Measurements from ENCODE around the gene ZHX3. TPM values are rescaled to one million over a fixed set of nuclear protein-coding genes. Genes with fewer than 3 reads are reported as not detected.

ZHX3 gene
- total and polyA plus RNA-seq, 3 experiments from 2014 or later = 12.1 to 15.3 (median 12.7) TPM

- H3K4me3 Mint-ChIP-seq = no peak overlapping the region
- no peaks in the 10 kb centered on the region for H3K9me3 Mint-ChIP-seq
- DNase-seq = no peak
- Histone ChIP-seq H3K27me3 (ENCODE audit: insufficient read depth, low read length, poor library complexity, severe bottlenecking) (no peaks in the 10 kb centered on the region), H3K4me1 (ENCODE audit: insufficient read depth, low read length) (peaks cover 7% of the 10 kb centered on the region), H3K4me3 (ENCODE audit: low read length) (no peak overlapping the region), H3K36me3 (ENCODE audit: insufficient read depth, low read length) (no peaks in the 10 kb centered on the region), H3K27ac (ENCODE audit: low read depth, low read length) (no peak overlapping the region), H3K9me3 (ENCODE audit: low read length) (no peaks in the 10 kb centered on the region)
- POLR2A ChIA-PET = interaction anchor here (0.9 to 1.6 kb wide), 4 partner anchors 95 to 265 kb away, joined by 3 to 5 read pairs (median 3); no protein-coding TSS in a partner anchor
- no peaks in the 10 kb centered on the region for H3K27me3 Mint-ChIP-seq
- peak overlapping the region in 2 of 8 donors; percentile 5 to 29 for H3K27ac Mint-ChIP-seq
- H3K4me1 Mint-ChIP-seq = peaks cover 16 to 22% (median 18%) of the 10 kb centered on the region in 3 donors
- peaks cover 0 to 2% (median 0%) of the 10 kb centered on the region in 3 donors for H3K36me3 Mint-ChIP-seq
- CTCF ChIA-PET = interaction anchor here (1.0 to 5.6 kb wide), 19 partner anchors 9 to 270 kb away, joined by 3 to 89 read pairs (median 4); partner anchors contain the start of gene PLCG1
Observed at GRCh38 chr20:41232973-41233926, 84.3 kb downstream of the ZHX3 start.

GRCh38 chr20:41231136-41231535 is 86.4 kb downstream of the ZHX3 start:
- DNase-seq = no peak
- Mint-ChIP-seq H3K9me3 (no peaks in the 10 kb centered on the region), H3K4me1 (peaks cover 16 to 22% (median 18%) of the 10 kb centered on the region in 3 donors), H3K4me3 (no peak overlapping the region), H3K27ac (peak overlapping the region in 2 of 8 donors; percentile 17 to 43), H3K27me3 (no peaks in the 10 kb centered on the region), H3K36me3 (no peaks in the 10 kb centered on the region)
- Histone ChIP-seq H3K4me1 (ENCODE audit: insufficient read depth, low read length) (peaks cover 7% of the 10 kb centered on the region), H3K4me3 (ENCODE audit: low read length) (no peak overlapping the region), H3K27ac (ENCODE audit: low read depth, low read length) (no peak overlapping the region), H3K36me3 (ENCODE audit: insufficient read depth, low read length) (no peaks in the 10 kb centered on the region), H3K27me3 (ENCODE audit: insufficient read depth, low read length, poor library complexity, severe bottlenecking) (no peaks in the 10 kb centered on the region), H3K9me3 (ENCODE audit: low read length) (no peaks in the 10 kb centered on the region)
- CTCF ChIA-PET = interaction anchor here (1.3 to 5.6 kb wide), 7 partner anchors 9 to 263 kb away, joined by 3 to 89 read pairs (median 7); partner anchors contain the start of gene PLCG1
- POLR2A ChIA-PET = interaction anchor here (0.8 kb wide), 1 partner anchor 96 kb away, joined by 3 read pairs; no protein-coding TSS in a partner anchor

DNA sequence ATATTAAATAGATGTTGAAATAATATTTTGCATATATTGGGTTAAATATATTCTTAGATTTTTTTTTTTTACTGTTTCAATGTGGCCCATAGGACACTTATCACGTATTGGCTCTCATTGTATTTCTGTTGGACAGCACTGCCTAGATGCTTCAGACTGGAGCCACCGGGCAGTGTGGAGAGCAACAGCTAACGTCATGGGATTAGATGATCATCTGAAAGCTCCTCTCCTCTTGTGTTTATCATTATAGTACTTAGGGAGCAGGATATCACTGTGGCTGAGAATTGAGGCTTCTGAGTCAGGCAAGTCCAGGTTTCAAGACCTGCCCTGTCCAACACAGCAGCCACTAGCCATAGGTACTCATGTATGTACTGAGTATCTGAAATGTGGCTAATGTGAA is 87.4 kb downstream of the ZHX3 start:
- no peak for DNase-seq
- no peak overlapping the region for H3K27ac Mint-ChIP-seq

DNA sequence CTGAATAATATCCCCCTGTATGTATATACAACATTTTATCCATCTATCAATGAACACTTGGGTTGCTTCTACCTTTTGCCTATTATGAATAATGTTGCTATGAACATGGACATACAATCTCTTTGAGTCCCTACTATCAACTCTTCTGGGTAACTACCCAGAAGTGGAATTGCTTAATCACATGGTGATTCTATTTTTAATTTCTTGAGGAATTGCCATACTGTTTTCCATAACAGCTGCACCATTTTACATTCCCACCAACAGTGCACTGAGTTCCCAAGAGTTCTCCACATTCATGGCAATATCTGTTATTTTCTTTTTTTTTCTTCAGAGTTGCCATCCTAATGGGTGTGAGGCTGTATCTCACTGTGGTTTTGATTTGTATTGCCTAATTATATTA is 88.3 kb downstream of the ZHX3 start:
- Mint-ChIP-seq H3K27ac (no peak overlapping the region), H3K4me3 (no peak overlapping the region), H3K36me3 (no peaks in the 10 kb centered on the region), H3K9me3 (no peaks in the 10 kb centered on the region), H3K27me3 (no peaks in the 10 kb centered on the region), H3K4me1 (peaks cover 16 to 22% (median 18%) of the 10 kb centered on the region in 3 donors)
- Histone ChIP-seq H3K4me1 (ENCODE audit: insufficient read depth, low read length) (peaks cover 7% of the 10 kb centered on the region), H3K27me3 (ENCODE audit: insufficient read depth, low read length, poor library complexity, severe bottlenecking) (no peaks in the 10 kb centered on the region), H3K9me3 (ENCODE audit: low read length) (no peaks in the 10 kb centered on the region), H3K4me3 (ENCODE audit: low read length) (no peak overlapping the region), H3K27ac (ENCODE audit: low read depth, low read length) (no peak overlapping the region), H3K36me3 (ENCODE audit: insufficient read depth, low read length) (no peaks in the 10 kb centered on the region)
- DNase-seq = no peak
- POLR2A ChIA-PET = no interaction called here
- CTCF ChIA-PET = interaction anchor here (1.2 to 5.6 kb wide), 2 partner anchors 56 to 95 kb away, joined by 4 to 31 read pairs; no protein-coding TSS in a partner anchor

More for the DNA sequence above, 87.4 kb downstream of the ZHX3 start:
- CTCF ChIA-PET = interaction anchor here (1.2 to 5.6 kb wide), 2 partner anchors 57 to 96 kb away, joined by 4 to 31 read pairs; no protein-coding TSS in a partner anchor
- Histone ChIP-seq H3K27me3 (ENCODE audit: insufficient read depth, low read length, poor library complexity, severe bottlenecking) (no peaks in the 10 kb centered on the region), H3K27ac (ENCODE audit: low read depth, low read length) (no peak overlapping the region), H3K4me3 (ENCODE audit: low read length) (no peak overlapping the region), H3K9me3 (ENCODE audit: low read length) (no peaks in the 10 kb centered on the region), H3K36me3 (ENCODE audit: insufficient read depth, low read length) (no peaks in the 10 kb centered on the region), H3K4me1 (ENCODE audit: insufficient read depth, low read length) (peaks cover 7% of the 10 kb centered on the region)
- Mint-ChIP-seq H3K9me3 (no peaks in the 10 kb centered on the region), H3K36me3 (no peaks in the 10 kb centered on the region), H3K27me3 (no peaks in the 10 kb centered on the region), H3K4me3 (no peak overlapping the region), H3K4me1 (peaks cover 16 to 22% (median 18%) of the 10 kb centered on the region in 3 donors)
- POLR2A ChIA-PET = no interaction called here

DNA sequence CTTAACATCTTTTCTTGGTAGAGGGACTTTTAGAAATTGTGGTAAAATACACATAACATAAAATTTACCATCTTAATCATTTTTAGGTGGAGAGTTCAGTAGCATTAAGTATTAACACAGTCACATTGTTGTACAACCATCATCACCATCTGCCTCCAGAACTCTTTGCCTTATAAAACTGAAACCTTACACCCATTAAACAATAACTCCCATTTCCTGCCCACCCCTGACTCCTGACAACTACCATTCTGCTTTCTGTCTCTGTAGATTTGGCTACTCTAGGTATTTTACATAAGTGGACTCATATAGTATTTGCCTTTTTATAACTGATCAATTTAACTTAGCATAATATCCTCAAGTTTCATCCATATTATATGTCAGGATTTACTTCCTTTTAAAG is 88.7 kb downstream of the ZHX3 start:
- H3K9me3 Mint-ChIP-seq = no peaks in the 10 kb centered on the region
- CTCF ChIA-PET = interaction anchor here (1.0 kb wide), 1 partner anchor 94 kb away, joined by 3 read pairs; no protein-coding TSS in a partner anchor

DNA sequence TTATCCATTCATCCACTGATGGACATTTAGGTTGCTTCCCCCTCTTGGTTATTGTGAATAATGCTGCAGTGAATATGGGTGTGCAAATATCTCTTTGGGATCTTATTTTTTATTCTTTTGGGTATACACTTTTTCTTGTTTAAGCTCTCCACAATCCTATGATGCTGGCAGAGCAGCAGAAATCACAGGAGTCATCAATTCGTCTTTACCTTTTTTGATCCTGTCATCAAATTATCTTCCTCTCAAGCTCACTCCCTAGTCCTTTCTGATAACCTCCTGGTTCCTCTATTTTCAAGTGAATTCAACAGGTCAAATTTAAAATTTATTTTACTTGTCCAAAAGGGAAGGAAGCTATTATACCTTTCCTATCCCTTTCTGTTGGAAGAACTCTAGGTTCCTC is 91.1 kb downstream of the ZHX3 start:
- Mint-ChIP-seq H3K4me1 (peaks cover 4 to 5% (median 4%) of the 10 kb centered on the region in 3 donors), H3K36me3 (peaks cover 0 to 5% (median 0%) of the 10 kb centered on the region in 3 donors), H3K27ac (no peak overlapping the region), H3K9me3 (no peaks in the 10 kb centered on the region), H3K4me3 (no peak overlapping the region), H3K27me3 (no peaks in the 10 kb centered on the region)
- H3K9me3 ChIP-seq (ENCODE audit: low read length) = no peaks in the 10 kb centered on the region
- no peaks in the 10 kb centered on the region for H3K36me3 ChIP-seq (ENCODE audit: insufficient read depth, low read length)
- DNase-seq = no peak
- no peak overlapping the region for H3K4me3 ChIP-seq (ENCODE audit: low read length)
- ChIA-PET POLR2A (interaction anchor here (0.5 kb wide), 1 partner anchor 47 kb away, joined by 3 read pairs; no protein-coding TSS in a partner anchor), CTCF (interaction anchor here (1.1 kb wide), 1 partner anchor 13 kb away, joined by 3 read pairs; no protein-coding TSS in a partner anchor)
- H3K27me3 ChIP-seq (ENCODE audit: insufficient read depth, low read length, poor library complexity, severe bottlenecking) = no peaks in the 10 kb centered on the region
- no peaks in the 10 kb centered on the region for H3K4me1 ChIP-seq (ENCODE audit: insufficient read depth, low read length)
- no peak overlapping the region for H3K27ac ChIP-seq (ENCODE audit: low read depth, low read length)

More for the DNA sequence above, 88.7 kb downstream of the ZHX3 start:
- Mint-ChIP-seq H3K4me1 (peaks cover 16 to 22% (median 18%) of the 10 kb centered on the region in 3 donors), H3K27ac (no peak overlapping the region), H3K36me3 (no peaks in the 10 kb centered on the region), H3K4me3 (no peak overlapping the region), H3K27me3 (no peaks in the 10 kb centered on the region)
- Histone ChIP-seq H3K36me3 (ENCODE audit: insufficient read depth, low read length) (no peaks in the 10 kb centered on the region), H3K4me3 (ENCODE audit: low read length) (no peak overlapping the region), H3K4me1 (ENCODE audit: insufficient read depth, low read length) (peaks cover 7% of the 10 kb centered on the region), H3K27me3 (ENCODE audit: insufficient read depth, low read length, poor library complexity, severe bottlenecking) (no peaks in the 10 kb centered on the region), H3K27ac (ENCODE audit: low read depth, low read length) (no peak overlapping the region), H3K9me3 (ENCODE audit: low read length) (no peaks in the 10 kb centered on the region)
- POLR2A ChIA-PET = no interaction called here
- no peak for DNase-seq

- Mint-ChIP-seq H3K4me1 (no peaks in the 10 kb centered on the region), H3K27me3 (no peaks in the 10 kb centered on the region), H3K36me3 (peaks cover 0 to 6% (median 0%) of the 10 kb centered on the region in 3 donors), H3K27ac (no peak overlapping the region), H3K9me3 (no peaks in the 10 kb centered on the region), H3K4me3 (no peak overlapping the region)
- Histone ChIP-seq H3K27ac (ENCODE audit: low read depth, low read length) (no peak overlapping the region), H3K36me3 (ENCODE audit: insufficient read depth, low read length) (no peaks in the 10 kb centered on the region), H3K9me3 (ENCODE audit: low read length) (no peaks in the 10 kb centered on the region), H3K4me1 (ENCODE audit: insufficient read depth, low read length) (no peaks in the 10 kb centered on the region), H3K4me3 (ENCODE audit: low read length) (no peak overlapping the region), H3K27me3 (ENCODE audit: insufficient read depth, low read length, poor library complexity, severe bottlenecking) (no peaks in the 10 kb centered on the region)
- ChIA-PET POLR2A (no interaction called here), CTCF (interaction anchor here (1.1 to 2.8 kb wide), 2 partner anchors 89 to 115 kb away, joined by 4 to 14 read pairs; partner anchors contain the start of gene LPIN3)
- no peak for DNase-seq
Observed at GRCh38 chr20:41225091-41225490, 92.4 kb downstream of the ZHX3 start.

Data from CD8-positive, alpha-beta memory T cell (primary cell).